ENCODE measurements around the gene CYBA. TPM values are rescaled to one million over a fixed set of nuclear protein-coding genes. Genes with fewer than 3 reads are reported as not detected.
A peak's percentile ranks its signal among the peaks of the same experiment; 100 is the strongest.

CYBA gene
- total and polyA plus RNA-seq, 3 experiments from 2014 or later: 208 to 1,129 (median 237) TPM

DNA sequence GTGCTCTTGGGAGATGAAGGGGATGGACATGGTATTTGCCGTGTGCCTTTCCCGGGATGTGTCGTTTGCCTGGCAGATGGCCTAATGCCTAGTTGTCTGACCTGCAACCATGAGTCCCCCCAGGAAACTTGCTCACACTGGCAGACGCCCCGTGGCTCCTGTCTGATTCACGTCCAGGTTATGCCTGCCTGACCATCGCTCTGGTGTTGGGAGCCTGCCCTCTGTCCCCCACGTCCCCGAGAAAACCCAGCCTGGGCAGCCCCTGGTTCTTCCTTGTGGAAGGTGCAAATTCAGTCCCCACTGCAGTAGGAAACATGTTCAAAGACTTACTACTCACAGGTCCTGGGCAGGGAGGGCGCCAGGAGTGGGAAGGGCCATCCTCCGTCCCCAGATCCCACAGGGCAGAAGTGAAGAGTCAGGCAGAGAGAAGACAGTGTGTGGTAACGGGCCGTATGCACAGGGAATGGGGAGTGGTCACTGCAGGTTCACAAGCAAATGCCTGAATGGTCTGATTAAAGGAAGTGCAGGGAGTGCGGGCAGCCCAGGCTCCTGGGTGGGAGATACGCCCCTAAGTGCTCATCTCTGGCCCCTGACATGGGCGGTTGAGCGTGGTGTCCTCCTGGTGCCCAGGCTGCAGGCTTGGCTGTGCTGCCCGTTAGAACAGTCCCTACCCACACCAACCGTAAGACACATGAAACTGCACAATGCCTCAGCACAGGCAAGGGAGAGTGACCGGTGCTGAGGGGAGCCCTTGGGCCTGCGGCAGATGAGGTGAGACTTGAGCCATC lies 39.7 kb upstream of the CYBA start:
- peaks cover 47% of the 10 kb centered on the region for H3K4me1 ChIP-seq (ENCODE audit: insufficient read depth, low read length)
- peaks cover 0 to 5% (median 0%) of the 10 kb centered on the region in 3 donors for H3K36me3 Mint-ChIP-seq
- no peaks in the 10 kb centered on the region for H3K27me3 Mint-ChIP-seq
- no peak for DNase-seq
- peak overlapping the region in 4 of 7 donors; percentile 46 to 80 (median 54) for H3K4me3 Mint-ChIP-seq
- H3K27ac Mint-ChIP-seq: peak overlapping the region; percentile 17 to 88 (median 68)
- H3K4me1 Mint-ChIP-seq: peaks cover 24 to 66% (median 32%) of the 10 kb centered on the region in 3 donors
- H3K4me3 ChIP-seq (ENCODE audit: low read length): no peak overlapping the region
- H3K27me3 ChIP-seq (ENCODE audit: insufficient read depth, low read length, poor library complexity, severe bottlenecking): no peaks in the 10 kb centered on the region
- no peaks in the 10 kb centered on the region for H3K9me3 ChIP-seq (ENCODE audit: low read length)
- ChIA-PET CTCF (no interaction called here), POLR2A (interaction anchor here (2.0 kb wide), 1 partner anchor 10 kb away, joined by 9 read pairs; no protein-coding TSS in a partner anchor)
- H3K9me3 Mint-ChIP-seq: no peaks in the 10 kb centered on the region
- no peak overlapping the region for H3K27ac ChIP-seq (ENCODE audit: low read depth, low read length)
- no peaks in the 10 kb centered on the region for H3K36me3 ChIP-seq (ENCODE audit: insufficient read depth, low read length)

DNA sequence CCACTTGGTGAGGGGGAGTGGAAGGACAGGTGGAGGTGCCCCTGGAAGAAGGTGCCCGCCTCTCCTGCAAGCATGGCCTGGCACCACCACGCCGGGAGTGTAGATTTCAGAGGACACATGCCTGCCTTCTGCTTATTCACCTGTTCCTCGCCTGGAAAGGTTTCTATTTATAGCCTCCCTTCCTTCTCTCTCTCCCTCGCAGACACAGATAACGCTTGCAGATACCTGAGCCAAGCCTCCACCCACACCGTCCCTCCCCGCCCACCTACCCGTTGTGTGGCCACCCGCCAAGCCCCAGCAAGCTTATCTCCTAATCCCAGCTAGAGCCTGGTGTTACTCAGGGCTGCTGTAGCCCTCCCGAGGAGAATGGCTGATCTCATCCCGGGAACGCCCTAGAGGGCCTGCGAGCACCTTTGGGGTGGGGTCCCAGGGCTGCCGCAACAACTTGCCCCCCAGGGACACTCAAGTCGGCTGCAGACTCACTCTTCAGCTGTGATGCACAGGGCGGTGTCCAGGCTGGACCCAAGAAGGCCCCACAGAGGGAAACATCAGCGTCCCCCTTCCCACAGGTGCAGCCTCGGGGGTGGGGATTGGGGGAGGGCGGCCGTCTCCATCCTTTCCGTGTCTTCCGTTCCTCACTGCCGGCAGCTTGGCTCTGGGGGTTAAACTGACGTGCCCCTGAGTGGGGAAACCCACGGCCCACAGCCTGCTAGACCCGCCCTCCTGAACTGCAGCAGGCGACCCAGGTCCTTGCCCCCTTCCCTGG lies 37.3 kb upstream of the CYBA start:
- ChIA-PET POLR2A (interaction anchor here (0.6 kb wide), 1 partner anchor 529 kb away, joined by 3 read pairs; the partner anchor contains the start of gene ZNF778), CTCF (interaction anchor here (1.2 to 2.2 kb wide), 5 partner anchors 8 to 49 kb away, joined by 3 to 11 read pairs (median 4); no protein-coding TSS in a partner anchor)
- H3K9me3 ChIP-seq (ENCODE audit: low read length): no peaks in the 10 kb centered on the region
- no peaks in the 10 kb centered on the region for H3K27me3 ChIP-seq (ENCODE audit: insufficient read depth, low read length, poor library complexity, severe bottlenecking)
- H3K27ac Mint-ChIP-seq: peak overlapping the region in 2 of 8 donors; percentile 58 to 63
- no peaks in the 10 kb centered on the region for H3K36me3 ChIP-seq (ENCODE audit: insufficient read depth, low read length)
- H3K4me1 Mint-ChIP-seq: peaks cover 35 to 74% (median 39%) of the 10 kb centered on the region in 3 donors
- peaks cover 66% of the 10 kb centered on the region for H3K4me1 ChIP-seq (ENCODE audit: insufficient read depth, low read length)
- no peaks in the 10 kb centered on the region for H3K27me3 Mint-ChIP-seq
- H3K4me3 Mint-ChIP-seq: peak overlapping the region in 3 of 7 donors; percentile 32 to 56 (median 49)
- no peak overlapping the region for H3K4me3 ChIP-seq (ENCODE audit: low read length)
- no peaks in the 10 kb centered on the region for H3K9me3 Mint-ChIP-seq
- peaks cover 0 to 2% (median 0%) of the 10 kb centered on the region in 3 donors for H3K36me3 Mint-ChIP-seq
- no peak overlapping the region for H3K27ac ChIP-seq (ENCODE audit: low read depth, low read length)
- no peak for DNase-seq

DNA sequence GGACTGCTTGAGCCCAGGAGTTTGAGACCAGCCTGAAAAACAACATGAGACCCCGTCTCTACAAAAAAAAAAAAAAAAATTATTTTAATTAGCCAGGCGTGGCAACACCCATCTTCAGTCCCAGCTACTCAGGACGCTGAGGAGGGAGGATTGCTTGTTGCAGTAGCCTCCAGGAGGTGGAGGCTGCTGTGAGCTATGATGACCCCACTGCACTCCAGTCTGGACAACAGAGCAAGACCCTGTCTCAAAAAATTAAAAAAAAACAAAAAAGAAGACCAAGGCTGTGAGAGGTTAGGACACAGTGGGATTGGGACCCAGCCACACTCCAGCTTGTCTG lies 36.8 kb upstream of the CYBA start:
- ChIA-PET CTCF (interaction anchor here (1.2 to 2.2 kb wide), 6 partner anchors 8 to 117 kb away, joined by 3 to 11 read pairs (median 4); partner anchors contain the start of gene ZC3H18), POLR2A (interaction anchor here (0.6 to 1.2 kb wide), 3 partner anchors 13 to 530 kb away, joined by 3 to 5 read pairs (median 3); partner anchors contain the start of gene ZNF778)
- Histone ChIP-seq H3K9me3 (ENCODE audit: low read length) (no peaks in the 10 kb centered on the region), H3K27me3 (ENCODE audit: insufficient read depth, low read length, poor library complexity, severe bottlenecking) (no peaks in the 10 kb centered on the region), H3K4me1 (ENCODE audit: insufficient read depth, low read length) (peaks cover 61% of the 10 kb centered on the region), H3K27ac (ENCODE audit: low read depth, low read length) (no peak overlapping the region), H3K36me3 (ENCODE audit: insufficient read depth, low read length) (no peaks in the 10 kb centered on the region), H3K4me3 (ENCODE audit: low read length) (no peak overlapping the region)
- Mint-ChIP-seq H3K4me1 (peaks cover 30 to 69% (median 34%) of the 10 kb centered on the region in 3 donors), H3K27ac (peak overlapping the region in 1 of 8 donors; percentile 36), H3K9me3 (no peaks in the 10 kb centered on the region), H3K27me3 (no peaks in the 10 kb centered on the region), H3K4me3 (peak overlapping the region in 4 of 7 donors; percentile 38 to 64 (median 48)), H3K36me3 (peaks cover 0 to 2% (median 0%) of the 10 kb centered on the region in 3 donors)
- no peak for DNase-seq

DNA sequence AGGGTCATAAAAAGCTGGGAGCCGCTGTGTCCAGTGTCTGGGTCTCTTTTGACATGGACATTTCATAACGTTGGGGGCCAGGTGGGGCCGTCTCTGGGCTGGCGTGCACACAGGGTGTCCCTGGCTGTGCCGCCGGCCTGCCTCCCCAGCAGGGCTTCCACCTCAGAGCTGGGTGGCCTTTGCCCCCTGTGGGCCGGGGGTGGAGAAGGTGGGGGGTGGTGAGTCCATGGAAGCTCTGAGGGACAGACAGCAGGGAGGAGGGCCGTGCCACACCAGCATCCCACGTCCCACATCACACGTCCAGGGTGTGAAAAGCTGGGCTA lies 36.4 kb upstream of the CYBA start:
- Mint-ChIP-seq H3K9me3 (no peaks in the 10 kb centered on the region), H3K4me1 (peaks cover 31 to 69% (median 35%) of the 10 kb centered on the region in 3 donors), H3K4me3 (peak overlapping the region in 5 of 7 donors; percentile 38 to 86 (median 48)), H3K27me3 (no peaks in the 10 kb centered on the region), H3K36me3 (peaks cover 0 to 2% (median 0%) of the 10 kb centered on the region in 3 donors), H3K27ac (peak overlapping the region in 2 of 8 donors; percentile 66)
- ChIA-PET POLR2A (interaction anchor here (0.8 to 1.2 kb wide), 3 partner anchors 13 to 67 kb away, joined by 3 to 5 read pairs (median 4); no protein-coding TSS in a partner anchor), CTCF (interaction anchor here (1.2 to 2.2 kb wide), 6 partner anchors 9 to 117 kb away, joined by 3 to 11 read pairs (median 4); partner anchors contain the start of gene ZC3H18)
- no peak for DNase-seq
- no peaks in the 10 kb centered on the region for H3K27me3 ChIP-seq (ENCODE audit: insufficient read depth, low read length, poor library complexity, severe bottlenecking)
- peaks cover 60% of the 10 kb centered on the region for H3K4me1 ChIP-seq (ENCODE audit: insufficient read depth, low read length)
- H3K4me3 ChIP-seq (ENCODE audit: low read length): no peak overlapping the region
- H3K9me3 ChIP-seq (ENCODE audit: low read length): no peaks in the 10 kb centered on the region
- H3K27ac ChIP-seq (ENCODE audit: low read depth, low read length): no peak overlapping the region
- H3K36me3 ChIP-seq (ENCODE audit: insufficient read depth, low read length): no peaks in the 10 kb centered on the region

DNA sequence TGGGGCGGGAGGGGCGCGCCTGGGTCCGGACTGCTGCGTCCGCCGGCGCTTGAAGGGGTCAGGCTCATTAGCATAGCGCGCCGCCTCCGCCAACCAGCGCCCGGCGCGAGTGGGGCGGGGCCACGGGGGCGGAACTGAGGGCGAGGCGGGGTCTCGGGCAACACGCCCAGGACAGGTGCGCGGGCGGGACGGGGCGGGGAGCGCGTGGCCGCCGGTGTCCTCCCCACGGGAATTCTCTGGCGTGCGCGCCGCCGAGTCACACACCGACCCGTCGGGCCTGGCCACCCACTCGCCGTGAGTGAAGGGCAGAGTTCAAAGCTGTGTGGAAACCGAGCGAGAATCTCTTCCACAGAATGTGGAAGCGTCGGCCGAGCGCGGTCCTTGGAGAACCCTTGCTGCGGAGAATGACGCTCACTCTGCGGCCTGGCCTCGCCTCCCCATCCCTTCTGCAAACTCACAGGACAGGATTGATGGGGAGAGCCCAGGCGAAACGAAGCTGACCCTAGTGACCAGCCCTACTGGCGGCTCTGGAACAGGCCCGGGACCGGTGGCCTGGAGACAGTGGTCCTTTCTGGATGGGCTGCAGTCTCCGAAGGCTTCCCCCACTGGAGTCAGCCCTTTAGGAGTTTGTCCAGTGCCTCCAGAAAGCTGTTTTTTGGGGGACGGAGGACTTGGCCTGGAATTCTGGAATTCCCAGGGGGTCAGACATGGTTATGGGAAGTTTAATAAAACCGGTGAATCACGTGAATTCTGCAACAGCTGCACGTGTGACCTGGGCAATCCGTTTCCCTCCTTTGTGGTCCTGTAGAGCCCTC lies 35.8 kb upstream of the CYBA start, which contains the start of gene SNAI3:
Gene SNAI3, minus strand, starts transcription at position 69 of the 815 bp plus-strand sequence. CDS start 101 bp downstream, outside the sequence.
- H3K4me3 ChIP-seq (ENCODE audit: low read length): peak within 1 kb of the TSS; percentile 81
- peaks cover 31 to 69% (median 35%) of the 10 kb centered on the region in 3 donors for H3K4me1 Mint-ChIP-seq
- CTCF ChIA-PET: interaction anchor here (1.2 to 2.2 kb wide), 6 partner anchors 9 to 116 kb away, joined by 3 to 26 read pairs (median 4); partner anchors contain the start of gene ZC3H18
- no peaks in the 10 kb centered on the region for H3K36me3 ChIP-seq (ENCODE audit: insufficient read depth, low read length)
- peak within 1 kb of the TSS; percentile 70 for H3K27ac ChIP-seq (ENCODE audit: low read depth, low read length)
- no peaks in the 10 kb centered on the region for H3K9me3 Mint-ChIP-seq
- H3K4me3 Mint-ChIP-seq: peak within 1 kb of the TSS; percentile 80 to 94 (median 84)
- peaks cover 60% of the 10 kb centered on the region for H3K4me1 ChIP-seq (ENCODE audit: insufficient read depth, low read length)
- H3K27me3 Mint-ChIP-seq: no peaks in the 10 kb centered on the region
- POLR2A ChIA-PET: interaction anchor here (0.6 to 1.2 kb wide), 6 partner anchors 14 to 92 kb away, joined by 3 to 5 read pairs (median 3); no protein-coding TSS in a partner anchor
- no peaks in the 10 kb centered on the region for H3K27me3 ChIP-seq (ENCODE audit: insufficient read depth, low read length, poor library complexity, severe bottlenecking)
- H3K27ac Mint-ChIP-seq: peak within 1 kb of the TSS; percentile 31 to 98 (median 75)
- peaks cover 0 to 4% (median 0%) of the 10 kb centered on the region in 3 donors for H3K36me3 Mint-ChIP-seq
- H3K9me3 ChIP-seq (ENCODE audit: low read length): no peaks in the 10 kb centered on the region
- DNase-seq: peak; percentile 76 to 89 (median 83)

DNA sequence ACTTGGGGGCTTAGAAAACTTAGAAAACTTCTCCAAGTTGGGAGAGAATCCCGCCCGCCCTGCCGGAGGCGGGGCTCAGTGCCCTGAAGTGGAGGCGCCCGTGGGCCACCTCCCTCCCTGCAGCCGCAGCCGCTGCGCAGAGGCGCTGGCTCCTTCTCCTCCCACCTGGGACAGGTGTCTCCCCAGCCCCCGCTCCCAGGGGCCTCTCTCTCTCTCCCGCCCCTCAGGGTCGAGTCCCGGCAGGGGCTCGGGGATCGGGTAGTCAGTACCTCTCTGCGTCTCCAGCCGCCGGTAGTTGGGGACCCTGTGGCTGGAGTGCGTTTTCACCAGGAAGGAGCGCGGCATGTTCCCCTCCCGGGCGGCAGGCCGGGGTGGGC lies 35.2 kb upstream of the CYBA start:
- Histone ChIP-seq H3K4me3 (ENCODE audit: low read length) (peak overlapping the region; percentile 81), H3K4me1 (ENCODE audit: insufficient read depth, low read length) (peaks cover 60% of the 10 kb centered on the region), H3K27me3 (ENCODE audit: insufficient read depth, low read length, poor library complexity, severe bottlenecking) (no peaks in the 10 kb centered on the region), H3K27ac (ENCODE audit: low read depth, low read length) (peak overlapping the region; percentile 70), H3K36me3 (ENCODE audit: insufficient read depth, low read length) (peaks cover under 1% of the 10 kb centered on the region), H3K9me3 (ENCODE audit: low read length) (no peaks in the 10 kb centered on the region)
- Mint-ChIP-seq H3K27ac (peak overlapping the region in 5 of 8 donors; percentile 36 to 83 (median 66)), H3K9me3 (no peaks in the 10 kb centered on the region), H3K4me3 (peak overlapping the region; percentile 80 to 94 (median 84)), H3K36me3 (peaks cover 0 to 8% (median 0%) of the 10 kb centered on the region in 3 donors), H3K4me1 (peaks cover 33 to 69% (median 35%) of the 10 kb centered on the region in 3 donors), H3K27me3 (no peaks in the 10 kb centered on the region)
- DNase-seq: peak in 4 of 5 donors; percentile 44 to 75 (median 52)
- ChIA-PET POLR2A (interaction anchor here (0.6 to 1.1 kb wide), 4 partner anchors 17 to 93 kb away, joined by 3 to 4 read pairs (median 3); no protein-coding TSS in a partner anchor), CTCF (interaction anchor here (1.2 to 2.2 kb wide), 3 partner anchors 18 to 69 kb away, joined by 3 to 26 read pairs (median 8); no protein-coding TSS in a partner anchor)
